HFF-Myc (cell line): ENCODE results near the gene TDO2.
"Not testable (repeated sequence)": the region's sequence is repeated elsewhere in the genome, so short reads cannot be mapped to it uniquely, and the experiment has no call there.

Experiments
- DNase-seq: peaks from one replicate; pipeline ENCODE4 v3.0.0-alpha.2; 2011; ENCODE audit warnings: low read depth; ENCODE audit errors: extremely low read depth
- H3K4me3 ChIP-seq: replicated peaks from 2 replicates; pipeline ENCODE4 v1.5.1; 2011; ENCODE audit warnings: low read depth, mild to moderate bottlenecking, control low read depth, low read length
- TF ChIP-seq, protein P1 (sequence below): IDR thresholded peaks from 2 replicates; pipeline ENCODE4 v1.5.1; 2012; ENCODE audit warnings: mild to moderate bottlenecking, low read depth, low read length, control low read depth; ENCODE audit errors: missing control alignments

The TDO2 gene

DNA sequence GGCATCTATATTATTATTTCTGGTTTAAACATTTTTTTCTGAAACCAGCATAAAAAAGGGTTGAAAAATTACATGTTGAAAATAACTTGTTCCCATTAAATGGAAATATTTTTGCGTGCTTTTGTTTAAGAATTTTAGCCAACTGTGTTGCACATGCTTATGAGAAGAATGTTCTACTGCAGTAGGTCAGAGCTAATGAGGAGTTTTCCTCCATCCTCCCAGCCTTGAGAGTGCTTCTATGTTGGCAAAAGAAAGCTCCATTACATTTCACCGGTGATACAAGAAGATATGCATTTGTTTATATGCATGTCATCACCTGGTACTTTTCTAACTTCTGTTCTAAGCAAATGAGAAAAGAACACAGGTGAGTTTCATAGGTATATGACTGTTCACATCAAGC lies 13.6 kb upstream of the TDO2 start:
- TF ChIP-seq, protein P1, sequence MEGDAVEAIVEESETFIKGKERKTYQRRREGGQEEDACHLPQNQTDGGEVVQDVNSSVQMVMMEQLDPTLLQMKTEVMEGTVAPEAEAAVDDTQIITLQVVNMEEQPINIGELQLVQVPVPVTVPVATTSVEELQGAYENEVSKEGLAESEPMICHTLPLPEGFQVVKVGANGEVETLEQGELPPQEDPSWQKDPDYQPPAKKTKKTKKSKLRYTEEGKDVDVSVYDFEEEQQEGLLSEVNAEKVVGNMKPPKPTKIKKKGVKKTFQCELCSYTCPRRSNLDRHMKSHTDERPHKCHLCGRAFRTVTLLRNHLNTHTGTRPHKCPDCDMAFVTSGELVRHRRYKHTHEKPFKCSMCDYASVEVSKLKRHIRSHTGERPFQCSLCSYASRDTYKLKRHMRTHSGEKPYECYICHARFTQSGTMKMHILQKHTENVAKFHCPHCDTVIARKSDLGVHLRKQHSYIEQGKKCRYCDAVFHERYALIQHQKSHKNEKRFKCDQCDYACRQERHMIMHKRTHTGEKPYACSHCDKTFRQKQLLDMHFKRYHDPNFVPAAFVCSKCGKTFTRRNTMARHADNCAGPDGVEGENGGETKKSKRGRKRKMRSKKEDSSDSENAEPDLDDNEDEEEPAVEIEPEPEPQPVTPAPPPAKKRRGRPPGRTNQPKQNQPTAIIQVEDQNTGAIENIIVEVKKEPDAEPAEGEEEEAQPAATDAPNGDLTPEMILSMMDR = no peak
- DNase-seq = no peak

DNA sequence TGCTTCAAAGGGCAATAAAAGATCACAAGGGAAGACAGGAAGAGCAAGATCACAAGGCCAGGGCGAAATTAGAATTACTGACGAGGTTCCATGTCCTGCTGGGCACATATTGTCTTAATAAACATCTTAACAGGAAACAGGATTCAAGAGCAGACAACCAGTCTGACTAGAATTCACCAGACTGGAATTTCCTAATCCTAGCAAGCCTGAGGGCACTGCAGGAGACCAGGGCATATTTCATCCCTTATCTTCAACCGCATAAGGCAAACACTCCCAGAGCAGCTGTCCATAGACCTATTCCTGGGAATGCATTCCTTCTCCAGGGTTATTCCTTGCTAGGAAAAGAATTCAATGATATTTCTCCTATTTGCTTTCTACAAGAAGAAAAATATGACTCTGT lies 12.4 kb upstream of the TDO2 start:
- DNase-seq = no peak
- no peak overlapping the region for H3K4me3 ChIP-seq
- TF ChIP-seq, protein P1 = no peak

More for the DNA sequence above, 13.6 kb upstream of the TDO2 start:
- H3K4me3 ChIP-seq = no peak overlapping the region

DNA sequence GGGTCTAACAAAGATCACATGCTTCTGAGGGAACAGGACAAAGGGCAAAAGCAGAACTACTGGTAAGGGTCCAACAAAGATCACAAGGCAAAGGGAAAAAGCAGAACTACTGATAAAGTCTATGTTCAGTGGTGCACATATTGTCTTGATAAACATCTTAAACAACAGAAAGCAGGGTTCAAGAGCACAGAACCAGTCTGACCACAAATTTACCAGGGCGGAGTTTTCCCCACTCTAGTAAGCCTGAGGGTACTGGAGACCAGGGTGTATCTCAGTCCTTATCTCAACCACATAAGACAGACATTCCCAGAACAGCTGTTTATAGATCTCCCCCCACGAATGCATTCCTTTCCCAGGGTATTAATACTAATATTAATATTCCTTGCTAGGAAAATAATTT lies 5.1 kb upstream of the TDO2 start:
- H3K4me3 ChIP-seq, DNase-seq: not testable (repeated sequence)

DNA sequence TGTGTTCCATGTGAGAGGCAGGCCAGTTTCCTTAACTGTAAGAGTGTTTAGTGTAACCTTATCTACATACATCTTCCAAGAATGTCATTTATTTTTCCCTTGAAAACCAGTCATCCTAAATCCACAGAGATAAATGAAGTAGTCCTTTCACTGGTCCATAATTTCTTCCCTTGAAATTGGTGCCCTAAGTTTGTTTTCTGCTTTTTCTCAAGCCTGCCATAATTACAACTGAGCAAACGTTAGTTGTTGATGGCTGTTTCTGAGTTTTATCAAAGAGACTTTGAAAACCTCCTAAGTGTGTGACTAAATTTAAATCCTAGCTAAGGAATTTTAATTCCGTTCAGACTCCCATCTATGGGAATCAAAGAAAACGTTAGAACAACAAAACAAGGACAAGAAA lies 3.6 kb upstream of the TDO2 start:
- DNase-seq = no peak
- no peak overlapping the region for H3K4me3 ChIP-seq
- TF ChIP-seq, protein P1 = no peak

DNA sequence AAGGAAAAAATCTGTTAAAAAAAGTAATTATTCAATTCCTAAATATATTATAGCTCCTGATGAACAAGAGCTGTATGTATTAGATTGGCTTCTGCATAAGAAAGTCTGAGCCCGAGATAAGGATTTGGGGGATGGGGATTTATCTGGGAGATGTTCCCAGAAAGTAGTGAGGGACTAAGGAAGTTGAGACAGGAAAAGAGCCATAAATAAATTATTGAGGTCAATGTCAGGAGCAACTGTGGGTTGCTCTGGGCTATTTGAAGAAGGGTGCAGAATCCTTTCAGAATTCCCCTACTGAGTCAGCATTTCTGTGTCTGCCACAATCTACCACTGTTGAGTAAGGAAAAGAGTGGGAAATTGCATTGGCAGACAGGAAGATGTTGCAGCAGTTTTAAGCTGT lies 3.1 kb upstream of the TDO2 start:
- no peak for DNase-seq
- no peak overlapping the region for H3K4me3 ChIP-seq
- TF ChIP-seq, protein P1 = no peak

DNA sequence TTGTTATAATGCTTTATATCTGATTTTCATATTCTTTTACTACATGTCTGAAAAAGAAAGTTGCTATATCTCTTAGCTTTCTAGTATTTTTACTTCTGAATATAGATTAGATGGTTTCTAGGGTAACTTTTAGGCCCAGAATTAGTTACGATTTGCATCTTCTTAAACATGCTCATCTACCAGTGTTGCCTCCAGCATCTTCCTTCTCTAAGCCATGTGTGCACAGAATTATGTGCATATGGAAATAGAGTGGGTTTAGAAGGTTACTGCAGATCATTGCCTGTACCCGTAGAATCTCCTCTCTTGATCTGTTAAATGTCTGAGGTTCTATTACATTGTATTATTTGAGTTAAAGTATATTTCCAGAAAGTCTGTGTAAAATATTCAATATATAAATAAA lies 2.5 kb upstream of the TDO2 start:
- TF ChIP-seq, protein P1 = no peak
- H3K4me3 ChIP-seq = no peak overlapping the region
- no peak for DNase-seq

DNA sequence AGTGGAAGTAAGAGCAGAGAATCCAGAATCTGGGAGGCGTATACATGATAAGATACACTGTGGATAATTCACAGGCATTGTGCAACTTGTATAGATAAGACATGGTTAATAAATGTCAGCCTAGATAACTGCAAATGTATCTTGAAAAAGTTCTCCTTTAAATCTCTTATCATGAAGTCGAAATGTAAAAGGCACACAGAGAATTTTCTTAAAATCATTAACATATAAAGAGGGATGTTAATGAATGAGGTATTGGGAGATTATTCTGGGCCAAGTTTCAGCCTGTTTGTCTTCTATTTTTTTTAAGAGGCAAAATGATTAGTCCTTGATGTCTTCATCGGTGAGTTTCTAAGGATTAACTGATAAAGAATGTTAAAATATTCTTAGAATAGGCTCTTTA lies 835 bp downstream of the TDO2 start:
- H3K4me3 ChIP-seq = no peak overlapping the region
- DNase-seq = no peak
- TF ChIP-seq, protein P1 = no peak
